Activated effector memory CD4-positive, alpha-beta T cell treated with anti-CD3 and anti-CD28 coated beads, Interleukin-2, amount 50 U/mL, for 16 hours (primary cell): ENCODE data around the gene TTPAL.

ENCODE experiments used
- DNase-seq: peaks from one replicate; pipeline ENCODE4 v3.0.0-alpha.2; 2020

Gene TTPAL

DNA sequence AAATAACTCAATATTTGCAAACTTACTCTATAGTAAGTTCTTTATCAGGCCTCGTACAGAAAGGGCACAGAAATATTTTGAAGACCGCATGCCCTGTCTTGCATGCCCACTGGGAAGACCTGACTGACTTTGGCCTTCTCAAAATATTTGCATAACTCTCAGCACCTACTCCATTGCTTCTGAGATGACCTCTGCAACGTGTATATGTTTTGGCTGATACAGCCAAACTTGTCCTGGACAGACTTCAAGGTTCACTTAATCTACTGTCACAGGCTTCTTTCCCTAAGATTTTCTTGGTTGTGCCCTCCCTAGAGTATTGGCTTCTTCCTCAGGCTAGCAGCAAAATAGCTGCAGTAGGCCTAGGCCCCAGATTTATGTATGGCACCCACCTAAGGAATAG, 67.7 kb downstream of the TTPAL start:
- DNase-seq = no peak
